ENCODE data around the gene RALGDS. TPM values are rescaled to one million over a fixed set of nuclear protein-coding genes. Genes with fewer than 3 reads are reported as not detected.

Gene RALGDS
- total RNA-seq, 6 experiments from 2014 or later: 4.3 to 19.8 (median 5.7) TPM

GRCh38 chr9:133060417-133060841 lies 60.6 kb downstream of the RALGDS start:
- DNase-seq (no peak), ATAC-seq (peak in 1 of 4 donors; percentile 19)
- H3K4me3 ChIP-seq: no peak overlapping the region
- 55% methylated on average over 3 of the region's 6 CpGs for WGBS (ENCODE audit: insufficient coverage, low coverage, low lambda C conversion rate, missing lambda C conversion rate)
- no peaks in the 10 kb centered on the region for H3K9me3 ChIP-seq
- no peaks in the 10 kb centered on the region for H3K4me1 ChIP-seq
- intact Hi-C loops (cut with DNase I): no loop called here
- peaks cover 0 to 12% (median 3%) of the 10 kb centered on the region in 4 donors for H3K36me3 ChIP-seq
- no peaks in the 10 kb centered on the region for H3K27me3 ChIP-seq
- no peak for TF ChIP-seq CTCF (IDR thresholded peaks at IDR 0.05)
- TF ChIP-seq POLR2A (IDR thresholded peaks at IDR 0.05): no peak
- no peak overlapping the region for H3K27ac ChIP-seq

DNA sequence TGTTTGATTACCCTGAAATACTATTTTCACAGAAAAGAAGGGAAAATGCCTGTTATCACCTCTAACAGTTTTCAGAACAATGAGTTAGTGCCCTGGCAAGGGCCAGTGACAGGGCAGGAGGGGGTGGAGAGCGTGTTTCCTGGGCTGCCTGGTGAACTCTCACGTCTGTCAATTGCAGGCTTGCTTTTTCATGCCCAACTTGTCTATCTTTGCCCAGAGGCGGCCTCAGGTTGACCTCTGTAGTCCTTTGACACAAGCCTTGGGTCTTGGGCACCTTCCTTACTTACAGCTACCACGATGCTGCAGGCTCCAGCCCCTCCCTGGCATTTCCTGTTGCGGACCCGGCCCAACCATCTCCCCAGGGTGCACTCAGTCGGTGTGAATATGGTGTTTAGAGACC lies 61.4 kb downstream of the RALGDS start:
- TF ChIP-seq CTCF (IDR thresholded peaks at IDR 0.05): no peak
- TF ChIP-seq POLR2A (IDR thresholded peaks at IDR 0.05): no peak
- H3K4me3 ChIP-seq: no peak overlapping the region
- no peaks in the 10 kb centered on the region for H3K4me1 ChIP-seq
- H3K9me3 ChIP-seq: no peaks in the 10 kb centered on the region
- WGBS (ENCODE audit: insufficient coverage, low coverage, low lambda C conversion rate, missing lambda C conversion rate): 67% methylated on average over 5 of the region's 7 CpGs
- H3K27ac ChIP-seq: no peak overlapping the region
- DNase-seq (no peak), ATAC-seq (no peak)
- peaks cover 0 to 19% (median 7%) of the 10 kb centered on the region in 4 donors for H3K36me3 ChIP-seq
- intact Hi-C loops (cut with DNase I): no loop called here
- no peaks in the 10 kb centered on the region for H3K27me3 ChIP-seq

GRCh38 chr9:133058550-133059320 lies 62.3 kb downstream of the RALGDS start:
- H3K36me3 ChIP-seq: peaks cover 0 to 28% (median 9%) of the 10 kb centered on the region in 4 donors
- no peaks in the 10 kb centered on the region for H3K27me3 ChIP-seq
- no peaks in the 10 kb centered on the region for H3K4me1 ChIP-seq
- DNase-seq (no peak), ATAC-seq (no peak)
- H3K4me3 ChIP-seq: no peak overlapping the region
- TF ChIP-seq POLR2A (IDR thresholded peaks at IDR 0.05) (no peak), CTCF (IDR thresholded peaks at IDR 0.05) (no peak)
- no peak overlapping the region for H3K27ac ChIP-seq
- 66% methylated on average over 6 of the region's 12 CpGs for WGBS (ENCODE audit: insufficient coverage, low coverage, low lambda C conversion rate, missing lambda C conversion rate)
- intact Hi-C loops (cut with DNase I): no loop called here
- no peaks in the 10 kb centered on the region for H3K9me3 ChIP-seq

- no peaks in the 10 kb centered on the region for H3K9me3 ChIP-seq
Measured at GRCh38 chr9:133058071-133058470, 63.0 kb downstream of the RALGDS start.

More at GRCh38 chr9:133058071-133058470, 63.0 kb downstream of the RALGDS start:
- H3K27ac ChIP-seq: no peak overlapping the region
- intact Hi-C loops (cut with DNase I): no loop called here
- H3K4me3 ChIP-seq: no peak overlapping the region
- H3K27me3 ChIP-seq: no peaks in the 10 kb centered on the region
- no CpG with 5 or more reads among the region's 7 CpGs for WGBS (ENCODE audit: insufficient coverage, low coverage, low lambda C conversion rate, missing lambda C conversion rate)
- ATAC-seq: no peak
- TF ChIP-seq POLR2A (IDR thresholded peaks at IDR 0.05): no peak
- TF ChIP-seq CTCF (IDR thresholded peaks at IDR 0.05): no peak
- H3K36me3 ChIP-seq: peaks cover 0 to 33% (median 11%) of the 10 kb centered on the region in 4 donors
- no peaks in the 10 kb centered on the region for H3K4me1 ChIP-seq
- no peak for DNase-seq

Data from right lobe of liver (tissue), 6 donors.